ENCODE data around the gene RPTN.
"Not testable (repeated sequence)": the region's sequence is repeated elsewhere in the genome, so short reads cannot be mapped to it uniquely, and the experiment has no call there.

Gene RPTN

GRCh38 chr1:152144674-152145183 is 14.3 kb downstream of the RPTN start:
- H3K36me3 ChIP-seq (ENCODE audit: control insufficient read depth in 2 of 2, insufficient read depth in 2 of 2, low read length in 2 of 2); H3K4me3 ChIP-seq (ENCODE audit: low read length in 2 of 2); H3K27ac ChIP-seq (ENCODE audit: low read depth in 2 of 2, low read length in 2 of 2); H3K9ac ChIP-seq (ENCODE audit: low read depth in 1 of 2, low read length in 2 of 2); H3K4me1 ChIP-seq (ENCODE audit: control insufficient read depth in 2 of 2, insufficient read depth in 2 of 2, low read length in 2 of 2); H3K9me3 ChIP-seq (ENCODE audit: control insufficient read depth in 2 of 2, low read length in 2 of 2); H3K27me3 ChIP-seq (ENCODE audit: control insufficient read depth in 2 of 2, insufficient read depth in 2 of 2, low read length in 2 of 2): not testable (repeated sequence)

GRCh38 chr1:152143150-152143887 is 15.7 kb downstream of the RPTN start:
- H3K4me3 ChIP-seq (ENCODE audit: low read length in 2 of 2) = no peak overlapping the region
- H3K27me3 ChIP-seq (ENCODE audit: control insufficient read depth in 2 of 2, insufficient read depth in 2 of 2, low read length in 2 of 2) = peaks cover 0 to 5% of the 10 kb centered on the region in 2 donors
- no peak overlapping the region for H3K9ac ChIP-seq (ENCODE audit: low read depth in 1 of 2, low read length in 2 of 2)
- H3K9me3 ChIP-seq (ENCODE audit: control insufficient read depth in 2 of 2, low read length in 2 of 2) = peaks cover 0 to 6% of the 10 kb centered on the region in 2 donors
- H3K4me1 ChIP-seq (ENCODE audit: control insufficient read depth in 2 of 2, insufficient read depth in 2 of 2, low read length in 2 of 2) = no peaks in the 10 kb centered on the region
- no peak overlapping the region for H3K27ac ChIP-seq (ENCODE audit: low read depth in 2 of 2, low read length in 2 of 2)
- no peaks in the 10 kb centered on the region for H3K36me3 ChIP-seq (ENCODE audit: control insufficient read depth in 2 of 2, insufficient read depth in 2 of 2, low read length in 2 of 2)

DNA sequence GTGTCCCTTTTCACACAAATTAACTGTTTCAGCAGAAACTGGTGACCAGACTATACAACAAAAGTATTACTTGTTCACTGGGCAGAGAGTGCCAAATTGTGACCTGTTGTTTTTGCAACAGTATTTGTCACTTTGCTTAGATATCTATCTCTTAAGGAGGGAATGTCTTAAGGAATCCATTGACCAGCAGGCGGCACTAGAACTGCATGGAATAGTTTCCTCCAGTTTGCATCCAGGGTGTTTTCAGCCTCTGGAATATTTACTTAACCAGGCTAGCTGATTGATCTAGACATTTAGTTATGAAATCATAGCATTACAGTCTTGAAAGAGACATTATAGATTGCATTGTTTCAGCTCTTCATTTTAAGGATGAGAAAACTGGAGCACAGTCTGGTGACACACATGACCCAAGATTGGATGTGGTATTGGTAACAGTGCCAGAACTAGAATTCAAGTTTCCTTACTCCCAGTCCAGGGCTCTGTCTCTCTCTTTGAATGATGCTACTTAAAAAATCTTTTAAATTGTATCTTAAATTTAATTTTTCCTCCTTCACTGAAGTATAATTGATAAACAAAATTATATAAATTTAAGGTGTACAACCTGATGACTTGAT is 16.9 kb downstream of the RPTN start:
- no peak overlapping the region for H3K27ac ChIP-seq (ENCODE audit: low read depth in 2 of 2, low read length in 2 of 2)
- no peaks in the 10 kb centered on the region for H3K4me1 ChIP-seq (ENCODE audit: control insufficient read depth in 2 of 2, insufficient read depth in 2 of 2, low read length in 2 of 2)
- H3K4me3 ChIP-seq (ENCODE audit: low read length in 2 of 2) = no peak overlapping the region
- no peak overlapping the region for H3K9ac ChIP-seq (ENCODE audit: low read depth in 1 of 2, low read length in 2 of 2)
- peaks cover 0 to 5% of the 10 kb centered on the region in 2 donors for H3K27me3 ChIP-seq (ENCODE audit: control insufficient read depth in 2 of 2, insufficient read depth in 2 of 2, low read length in 2 of 2)
- no peaks in the 10 kb centered on the region for H3K36me3 ChIP-seq (ENCODE audit: control insufficient read depth in 2 of 2, insufficient read depth in 2 of 2, low read length in 2 of 2)
- no peaks in the 10 kb centered on the region for H3K9me3 ChIP-seq (ENCODE audit: control insufficient read depth in 2 of 2, low read length in 2 of 2)

GRCh38 chr1:152137215-152137614 is 21.8 kb downstream of the RPTN start:
- H3K27me3 ChIP-seq (ENCODE audit: control insufficient read depth in 2 of 2, insufficient read depth in 2 of 2, low read length in 2 of 2) = peaks cover 0 to 5% of the 10 kb centered on the region in 2 donors
- H3K9ac ChIP-seq (ENCODE audit: low read depth in 1 of 2, low read length in 2 of 2) = no peak overlapping the region
- peaks cover 0 to 2% of the 10 kb centered on the region in 2 donors for H3K9me3 ChIP-seq (ENCODE audit: control insufficient read depth in 2 of 2, low read length in 2 of 2)
- no peaks in the 10 kb centered on the region for H3K36me3 ChIP-seq (ENCODE audit: control insufficient read depth in 2 of 2, insufficient read depth in 2 of 2, low read length in 2 of 2)
- no peaks in the 10 kb centered on the region for H3K4me1 ChIP-seq (ENCODE audit: control insufficient read depth in 2 of 2, insufficient read depth in 2 of 2, low read length in 2 of 2)
- H3K4me3 ChIP-seq (ENCODE audit: low read length in 2 of 2) = no peak overlapping the region
- no peak overlapping the region for H3K27ac ChIP-seq (ENCODE audit: low read depth in 2 of 2, low read length in 2 of 2)

DNA sequence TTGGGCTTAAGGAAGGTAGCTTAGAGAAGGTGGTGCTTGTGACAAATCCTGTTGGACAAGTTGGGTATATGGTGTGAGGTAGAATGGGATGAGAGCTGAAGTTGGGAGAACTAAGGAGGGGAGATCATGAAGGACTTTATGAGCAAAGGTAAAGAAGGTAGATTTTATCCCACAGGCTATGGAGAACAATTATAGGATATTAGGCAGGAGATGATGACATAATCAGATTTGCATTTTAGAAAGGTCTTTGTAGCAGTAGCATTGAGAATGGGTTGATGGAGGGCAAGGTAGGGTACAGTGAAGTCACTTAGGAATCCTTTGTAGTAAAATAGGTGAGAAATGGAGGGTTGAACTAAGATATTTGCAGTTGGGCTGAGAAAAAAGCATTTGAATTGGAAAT is 28.8 kb downstream of the RPTN start:
- H3K9me3 ChIP-seq (ENCODE audit: control insufficient read depth in 2 of 2, low read length in 2 of 2) = peaks cover 0 to 7% of the 10 kb centered on the region in 2 donors
- H3K9ac ChIP-seq (ENCODE audit: low read depth in 1 of 2, low read length in 2 of 2) = no peak overlapping the region
- no peaks in the 10 kb centered on the region for H3K36me3 ChIP-seq (ENCODE audit: control insufficient read depth in 2 of 2, insufficient read depth in 2 of 2, low read length in 2 of 2)
- no peak overlapping the region for H3K4me3 ChIP-seq (ENCODE audit: low read length in 2 of 2)
- no peak overlapping the region for H3K27ac ChIP-seq (ENCODE audit: low read depth in 2 of 2, low read length in 2 of 2)
- peaks cover 6 to 8% of the 10 kb centered on the region in 2 donors for H3K27me3 ChIP-seq (ENCODE audit: control insufficient read depth in 2 of 2, insufficient read depth in 2 of 2, low read length in 2 of 2)
- H3K4me1 ChIP-seq (ENCODE audit: control insufficient read depth in 2 of 2, insufficient read depth in 2 of 2, low read length in 2 of 2) = no peaks in the 10 kb centered on the region

DNA sequence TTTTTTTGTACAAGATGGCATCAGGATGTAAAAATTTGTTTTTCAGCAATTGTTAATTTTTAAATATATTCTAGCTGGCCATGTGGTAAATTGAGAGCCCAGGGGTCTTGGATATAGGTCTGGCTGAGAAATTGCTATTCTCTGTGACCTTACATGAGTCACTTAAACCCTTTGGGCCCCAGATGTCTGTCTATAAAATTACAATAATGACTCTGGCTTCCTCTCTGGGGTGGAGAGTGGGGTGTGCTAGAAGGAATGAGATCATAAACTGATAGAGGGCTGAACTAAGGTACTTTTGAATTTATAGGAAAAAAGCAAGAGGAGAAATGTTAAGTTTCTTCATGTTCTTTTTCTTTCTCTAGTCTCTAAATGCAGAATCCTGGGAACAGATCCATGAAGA is 31.4 kb downstream of the RPTN start:
- peaks cover 0 to 7% of the 10 kb centered on the region in 2 donors for H3K9me3 ChIP-seq (ENCODE audit: control insufficient read depth in 2 of 2, low read length in 2 of 2)
- H3K27ac ChIP-seq (ENCODE audit: low read depth in 2 of 2, low read length in 2 of 2) = no peak overlapping the region
- H3K9ac ChIP-seq (ENCODE audit: low read depth in 1 of 2, low read length in 2 of 2) = no peak overlapping the region
- peaks cover 9 to 10% of the 10 kb centered on the region in 2 donors for H3K27me3 ChIP-seq (ENCODE audit: control insufficient read depth in 2 of 2, insufficient read depth in 2 of 2, low read length in 2 of 2)
- H3K4me1 ChIP-seq (ENCODE audit: control insufficient read depth in 2 of 2, insufficient read depth in 2 of 2, low read length in 2 of 2) = no peaks in the 10 kb centered on the region
- H3K4me3 ChIP-seq (ENCODE audit: low read length in 2 of 2) = no peak overlapping the region
- no peaks in the 10 kb centered on the region for H3K36me3 ChIP-seq (ENCODE audit: control insufficient read depth in 2 of 2, insufficient read depth in 2 of 2, low read length in 2 of 2)

DNA sequence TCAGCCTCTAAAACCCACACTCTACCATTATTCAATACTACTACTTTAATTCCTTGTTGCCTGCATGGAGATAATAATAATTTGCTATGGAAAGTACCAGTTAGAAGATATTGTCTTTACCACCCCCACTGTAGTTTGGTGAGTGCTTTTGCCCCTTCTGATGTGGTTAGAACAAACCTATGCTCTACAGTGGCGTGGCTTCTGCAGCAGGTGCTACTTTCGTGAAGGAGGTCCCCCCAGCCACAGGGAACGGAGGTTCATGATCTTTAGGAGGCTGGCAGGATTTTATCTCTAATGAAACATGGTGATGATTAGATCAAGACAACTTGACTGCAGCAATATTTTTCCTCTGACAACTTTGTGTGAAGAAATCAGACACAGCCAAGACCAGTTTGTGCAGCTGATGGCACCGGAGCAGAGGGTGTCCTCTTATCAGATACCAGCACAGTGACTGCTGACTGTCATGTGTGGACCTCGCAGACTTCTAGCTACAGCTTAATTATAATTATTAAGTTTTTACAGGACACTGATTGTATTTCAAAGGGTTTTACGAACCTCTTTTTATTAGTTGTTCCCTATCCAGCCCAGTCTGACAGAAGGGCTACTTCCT is 33.1 kb downstream of the RPTN start:
- Histone ChIP-seq H3K9ac (ENCODE audit: low read depth in 1 of 2, low read length in 2 of 2) (no peak overlapping the region), H3K27ac (ENCODE audit: low read depth in 2 of 2, low read length in 2 of 2) (no peak overlapping the region), H3K27me3 (ENCODE audit: control insufficient read depth in 2 of 2, insufficient read depth in 2 of 2, low read length in 2 of 2) (peaks cover 5 to 9% of the 10 kb centered on the region in 2 donors), H3K9me3 (ENCODE audit: control insufficient read depth in 2 of 2, low read length in 2 of 2) (no peaks in the 10 kb centered on the region), H3K4me3 (ENCODE audit: low read length in 2 of 2) (no peak overlapping the region), H3K4me1 (ENCODE audit: control insufficient read depth in 2 of 2, insufficient read depth in 2 of 2, low read length in 2 of 2) (no peaks in the 10 kb centered on the region), H3K36me3 (ENCODE audit: control insufficient read depth in 2 of 2, insufficient read depth in 2 of 2, low read length in 2 of 2) (no peaks in the 10 kb centered on the region)

DNA sequence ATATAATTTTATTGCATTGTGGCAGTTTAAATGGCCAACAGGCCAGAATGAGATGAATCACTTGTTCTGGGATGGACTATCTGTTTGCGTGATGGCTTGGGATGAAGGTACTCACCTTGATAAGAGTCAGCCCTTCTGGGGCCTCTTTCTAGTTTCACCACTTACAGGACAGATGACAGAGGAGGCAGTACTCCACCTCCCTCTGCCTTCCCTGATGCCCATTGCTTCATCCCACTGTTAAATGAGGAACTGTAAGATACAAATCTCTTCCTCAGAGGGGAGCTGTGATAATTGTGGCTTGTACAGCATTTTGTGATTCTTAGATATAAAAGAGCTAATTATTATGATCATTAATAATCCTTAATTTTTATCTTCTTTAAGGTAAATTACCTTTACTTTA is 40.1 kb downstream of the RPTN start:
- Histone ChIP-seq H3K4me3 (ENCODE audit: low read length in 2 of 2) (no peak overlapping the region), H3K9ac (ENCODE audit: low read depth in 1 of 2, low read length in 2 of 2) (no peak overlapping the region), H3K36me3 (ENCODE audit: control insufficient read depth in 2 of 2, insufficient read depth in 2 of 2, low read length in 2 of 2) (no peaks in the 10 kb centered on the region), H3K9me3 (ENCODE audit: control insufficient read depth in 2 of 2, low read length in 2 of 2) (no peaks in the 10 kb centered on the region), H3K27ac (ENCODE audit: low read depth in 2 of 2, low read length in 2 of 2) (no peak overlapping the region), H3K27me3 (ENCODE audit: control insufficient read depth in 2 of 2, insufficient read depth in 2 of 2, low read length in 2 of 2) (peaks cover 20 to 28% of the 10 kb centered on the region in 2 donors), H3K4me1 (ENCODE audit: control insufficient read depth in 2 of 2, insufficient read depth in 2 of 2, low read length in 2 of 2) (no peaks in the 10 kb centered on the region)

DNA sequence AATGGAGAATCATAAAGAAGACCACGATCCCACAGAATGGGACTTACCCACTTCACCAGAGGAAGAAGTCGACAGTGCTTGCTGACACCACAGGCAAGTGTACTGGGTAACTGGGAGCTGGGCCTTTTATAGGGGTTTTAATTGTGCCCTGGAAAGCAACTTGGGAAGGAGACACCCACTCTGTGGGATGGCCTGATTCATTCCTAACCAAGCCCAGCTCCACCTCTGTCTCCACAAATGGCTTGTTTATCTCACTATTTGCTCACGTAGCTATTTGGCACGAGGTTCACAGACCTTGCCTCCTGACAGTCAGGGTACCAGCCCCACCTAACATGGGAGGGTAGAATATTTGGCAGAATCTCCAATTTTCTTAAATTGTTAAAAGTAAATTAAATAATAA is 43.7 kb downstream of the RPTN start, which contains the start of gene TCHH:
Gene TCHH, minus strand, starts transcription at position 101 of the 400 bp plus-strand sequence. CDS start 1,364 bp downstream, outside the sequence.
- H3K36me3 ChIP-seq (ENCODE audit: control insufficient read depth in 2 of 2, insufficient read depth in 2 of 2, low read length in 2 of 2) = no peaks in the 10 kb centered on the region
- H3K4me1 ChIP-seq (ENCODE audit: control insufficient read depth in 2 of 2, insufficient read depth in 2 of 2, low read length in 2 of 2) = peaks cover 12 to 23% of the 10 kb centered on the region in 2 donors
- no peaks in the 10 kb centered on the region for H3K9me3 ChIP-seq (ENCODE audit: control insufficient read depth in 2 of 2, low read length in 2 of 2)
- no peak within 1 kb of the TSS for H3K4me3 ChIP-seq (ENCODE audit: low read length in 2 of 2)
- H3K27ac ChIP-seq (ENCODE audit: low read depth in 2 of 2, low read length in 2 of 2) = no peak within 1 kb of the TSS
- no peak within 1 kb of the TSS for H3K9ac ChIP-seq (ENCODE audit: low read depth in 1 of 2, low read length in 2 of 2)
- peaks cover 49 to 54% of the 10 kb centered on the region in 2 donors for H3K27me3 ChIP-seq (ENCODE audit: control insufficient read depth in 2 of 2, insufficient read depth in 2 of 2, low read length in 2 of 2)

DNA sequence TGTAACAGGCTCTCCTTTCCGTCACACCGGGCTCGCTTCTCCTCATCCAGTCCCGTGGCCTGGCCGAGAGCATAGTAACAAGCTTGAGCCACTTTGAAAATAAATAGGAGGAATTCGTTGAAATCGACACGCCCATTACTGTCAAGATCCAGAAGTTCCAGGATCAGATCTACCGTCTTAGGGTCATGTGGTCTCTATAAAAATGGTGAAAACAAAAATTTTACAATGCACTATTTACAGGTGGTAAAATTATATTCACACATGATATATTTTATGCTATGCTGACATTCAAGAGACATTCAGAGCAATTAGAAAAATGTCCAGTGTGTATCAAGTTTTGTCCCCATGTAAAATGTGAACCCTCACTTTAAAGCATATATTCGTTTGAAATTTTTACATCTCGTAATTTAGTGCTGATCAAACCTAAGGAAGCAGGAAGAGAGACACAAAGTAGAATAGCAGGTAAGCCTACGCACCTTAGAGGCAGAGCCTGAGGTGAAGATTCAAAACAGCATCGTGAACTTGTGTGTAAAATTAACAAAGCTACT is 46.1 kb downstream of the RPTN start:
- H3K27me3 ChIP-seq (ENCODE audit: control insufficient read depth in 2 of 2, insufficient read depth in 2 of 2, low read length in 2 of 2) = peaks cover 67 to 73% of the 10 kb centered on the region in 2 donors
- H3K9me3 ChIP-seq (ENCODE audit: control insufficient read depth in 2 of 2, low read length in 2 of 2) = no peaks in the 10 kb centered on the region
- peak overlapping the region; percentile 20 to 66 for H3K4me3 ChIP-seq (ENCODE audit: low read length in 2 of 2)
- no peak overlapping the region for H3K9ac ChIP-seq (ENCODE audit: low read depth in 1 of 2, low read length in 2 of 2)
- H3K36me3 ChIP-seq (ENCODE audit: control insufficient read depth in 2 of 2, insufficient read depth in 2 of 2, low read length in 2 of 2) = no peaks in the 10 kb centered on the region
- H3K27ac ChIP-seq (ENCODE audit: low read depth in 2 of 2, low read length in 2 of 2) = no peak overlapping the region
- peaks cover 23 to 36% of the 10 kb centered on the region in 2 donors for H3K4me1 ChIP-seq (ENCODE audit: control insufficient read depth in 2 of 2, insufficient read depth in 2 of 2, low read length in 2 of 2)

Data from mucosa of rectum (tissue), 2 donors.